NCI-H1105 (cell line): Measurements from ENCODE around the gene DDIT3.
"Not testable (repeated sequence)": the region's sequence is repeated elsewhere in the genome, so short reads cannot be mapped to it uniquely, and the experiment has no call there.

ENCODE experiments used
- DNase-seq: peaks from one replicate; lab custom pipeline; 2025; lab: John Stamatoyannopoulos, UW

Gene DDIT3

GRCh38 chr12:57513266-57513665 lies 7.0 kb downstream of the DDIT3 start:
- no peak for DNase-seq

- DNase-seq: no peak
Measured at GRCh38 chr12:57512665-57513064, 7.6 kb downstream of the DDIT3 start.

- no peak for DNase-seq
Measured at GRCh38 chr12:57511588-57512325, 8.6 kb downstream of the DDIT3 start.

GRCh38 chr12:57511161-57511560 lies 9.2 kb downstream of the DDIT3 start:
- DNase-seq: no peak

GRCh38 chr12:57507796-57508195 lies 12.5 kb downstream of the DDIT3 start:
- not testable (repeated sequence) for DNase-seq

GRCh38 chr12:57506541-57506940 lies 13.8 kb downstream of the DDIT3 start:
- not testable (repeated sequence) for DNase-seq

- not testable (repeated sequence) for DNase-seq
Measured at GRCh38 chr12:57502311-57502969, 17.9 kb downstream of the DDIT3 start.

GRCh38 chr12:57500213-57500612 lies 20.1 kb downstream of the DDIT3 start:
- no peak for DNase-seq

- no peak for DNase-seq
Measured at GRCh38 chr12:57498571-57498970, 21.7 kb downstream of the DDIT3 start.

- no peak for DNase-seq
Measured at GRCh38 chr12:57498132-57498502, 22.2 kb downstream of the DDIT3 start.

- no peak for DNase-seq
Measured at GRCh38 chr12:57497223-57498131, 22.8 kb downstream of the DDIT3 start.

GRCh38 chr12:57496822-57497221 lies 23.5 kb downstream of the DDIT3 start:
- no peak for DNase-seq

- not testable (repeated sequence) for DNase-seq
Measured at GRCh38 chr12:57495051-57495701, 25.1 kb downstream of the DDIT3 start.

GRCh38 chr12:57491393-57492280 lies 28.7 kb downstream of the DDIT3 start:
- no peak for DNase-seq

GRCh38 chr12:57490126-57490525 lies 30.2 kb downstream of the DDIT3 start:
- DNase-seq: no peak

- DNase-seq: no peak
Measured at GRCh38 chr12:57489157-57489641, 31.1 kb downstream of the DDIT3 start.

- DNase-seq: no peak
Measured at GRCh38 chr12:57488402-57489156, 31.7 kb downstream of the DDIT3 start.

- DNase-seq: peak; percentile 87
Measured at GRCh38 chr12:57487597-57488401, 32.5 kb downstream of the DDIT3 start, which contains the start of gene MARS1. TSS of gene MARS1 (plus strand) at chr12:57488068. CDS start at chr12:57488091, 23 bp downstream.

- DNase-seq: no peak
Measured at GRCh38 chr12:57487055-57487596, 33.2 kb downstream of the DDIT3 start.
